Measurements from ENCODE around the gene CSPG4.
"Not testable (repeated sequence)": the region's sequence is repeated elsewhere in the genome, so short reads cannot be mapped to it uniquely, and the experiment has no call there.

Gene CSPG4

GRCh38 chr15:75685195-75685594, 27.5 kb downstream of the CSPG4 start:
- Histone ChIP-seq H3K4me1 (ENCODE audit: control insufficient read depth, insufficient read depth, low read length) (peaks cover 4% of the 10 kb centered on the region), H3K4me3 (ENCODE audit: insufficient read depth, low read depth, low read length) (no peak overlapping the region), H3K27ac (ENCODE audit: insufficient read depth, low read depth, low read length, poor library complexity, severe bottlenecking) (no peak overlapping the region), H3K36me3 (ENCODE audit: control insufficient read depth, insufficient read depth, low read length) (no peaks in the 10 kb centered on the region), H3K9me3 (ENCODE audit: control insufficient read depth, low read length) (no peaks in the 10 kb centered on the region), H3K27me3 (ENCODE audit: control insufficient read depth, insufficient read depth, low read length, poor library complexity, severe bottlenecking) (no peaks in the 10 kb centered on the region)
- 86 to 88% methylated on average over 12 of the region's 12 CpGs for WGBS, 2 experiments

DNA sequence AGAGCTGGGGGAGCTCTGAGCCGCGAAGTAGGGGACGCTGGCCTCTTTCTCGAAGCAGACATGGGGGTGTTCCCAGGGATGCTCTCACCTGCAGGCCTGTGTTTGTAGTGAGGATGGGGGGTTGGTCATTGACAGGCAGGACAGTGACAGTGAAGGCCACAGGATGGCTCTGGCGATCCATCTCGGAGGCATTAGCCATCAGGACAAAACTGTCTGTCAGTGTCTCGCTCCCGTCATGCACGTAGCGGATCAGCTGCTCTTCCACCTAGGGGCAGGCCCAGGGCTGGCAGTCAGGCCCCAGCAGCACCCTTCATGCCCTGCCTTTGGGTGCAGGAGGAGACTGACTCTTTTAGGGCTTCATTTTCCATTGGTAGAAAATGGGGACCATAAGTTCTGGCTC, 28.0 kb downstream of the CSPG4 start:
- whole genome bisulfite sequencing, 2 experiments: 86 to 89% methylated on average over 10 of the region's 10 CpGs
- no peak overlapping the region for H3K27ac ChIP-seq (ENCODE audit: insufficient read depth, low read depth, low read length, poor library complexity, severe bottlenecking)
- no peak overlapping the region for H3K4me3 ChIP-seq (ENCODE audit: insufficient read depth, low read depth, low read length)
- H3K4me1 ChIP-seq (ENCODE audit: control insufficient read depth, insufficient read depth, low read length): peaks cover 8% of the 10 kb centered on the region
- no peaks in the 10 kb centered on the region for H3K9me3 ChIP-seq (ENCODE audit: control insufficient read depth, low read length)
- H3K36me3 ChIP-seq (ENCODE audit: control insufficient read depth, insufficient read depth, low read length): no peaks in the 10 kb centered on the region
- no peaks in the 10 kb centered on the region for H3K27me3 ChIP-seq (ENCODE audit: control insufficient read depth, insufficient read depth, low read length, poor library complexity, severe bottlenecking)

- WGBS, 2 experiments: 15 to 17% methylated on average over 14 of the region's 14 CpGs
- not testable (repeated sequence) for H3K36me3 ChIP-seq (ENCODE audit: control insufficient read depth, insufficient read depth, low read length); H3K4me1 ChIP-seq (ENCODE audit: control insufficient read depth, insufficient read depth, low read length); H3K4me3 ChIP-seq (ENCODE audit: insufficient read depth, low read depth, low read length); H3K27ac ChIP-seq (ENCODE audit: insufficient read depth, low read depth, low read length, poor library complexity, severe bottlenecking); H3K9me3 ChIP-seq (ENCODE audit: control insufficient read depth, low read length); H3K27me3 ChIP-seq (ENCODE audit: control insufficient read depth, insufficient read depth, low read length, poor library complexity, severe bottlenecking)
These were observed 28.9 kb downstream of the CSPG4 start for GRCh38 chr15:75683646-75684312.

DNA sequence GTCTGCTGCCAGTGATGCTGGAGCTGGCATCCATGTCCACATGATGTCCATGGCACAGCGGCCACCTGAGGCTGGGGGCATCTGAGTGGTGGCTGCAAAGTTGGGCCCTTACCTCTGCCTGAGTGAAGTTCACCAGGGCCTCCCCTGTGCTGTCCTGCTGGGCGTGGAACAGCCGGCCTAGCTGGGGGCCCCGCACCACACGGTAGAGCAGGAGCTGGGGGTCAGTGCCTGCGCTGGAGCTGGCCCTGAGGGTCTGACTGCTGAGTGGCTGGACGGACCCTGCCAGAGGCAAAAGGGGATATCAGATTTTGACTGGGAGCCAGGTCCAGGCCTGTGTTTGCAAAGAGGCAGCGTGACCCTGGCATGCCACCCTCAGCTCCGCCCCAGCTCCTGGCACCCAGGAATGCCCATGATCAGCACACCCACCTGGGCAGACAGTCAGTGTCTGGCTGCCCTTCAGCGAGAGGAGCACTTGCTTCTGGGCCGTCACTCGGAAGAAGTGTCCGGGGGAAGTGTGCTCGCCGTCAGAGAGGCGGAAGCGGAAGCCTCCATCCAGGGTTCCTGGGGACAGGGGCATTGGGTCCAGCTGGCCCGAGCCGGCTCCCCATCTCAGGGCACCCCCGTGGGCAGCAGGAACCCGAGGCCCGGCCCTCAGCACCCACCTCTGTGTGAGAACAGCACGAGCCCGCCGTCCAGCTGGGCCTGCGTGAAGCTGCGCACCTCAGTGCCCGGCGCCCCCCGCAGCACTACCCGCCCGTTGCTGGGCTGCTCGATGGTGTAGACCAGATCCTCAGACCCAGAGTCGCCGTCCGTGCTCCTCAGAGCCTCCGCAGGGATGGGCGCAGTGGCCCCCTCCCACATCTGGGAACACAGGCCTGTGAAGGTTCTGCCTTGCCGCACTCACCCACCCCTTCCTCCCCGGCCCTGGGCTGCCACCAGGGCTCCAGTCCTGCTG, 30.2 kb downstream of the CSPG4 start:
- H3K27ac ChIP-seq (ENCODE audit: insufficient read depth, low read depth, low read length, poor library complexity, severe bottlenecking): no peak overlapping the region
- H3K9me3 ChIP-seq (ENCODE audit: control insufficient read depth, low read length): no peaks in the 10 kb centered on the region
- H3K4me3 ChIP-seq (ENCODE audit: insufficient read depth, low read depth, low read length): no peak overlapping the region
- H3K4me1 ChIP-seq (ENCODE audit: control insufficient read depth, insufficient read depth, low read length): peaks cover 13% of the 10 kb centered on the region
- no peaks in the 10 kb centered on the region for H3K27me3 ChIP-seq (ENCODE audit: control insufficient read depth, insufficient read depth, low read length, poor library complexity, severe bottlenecking)
- H3K36me3 ChIP-seq (ENCODE audit: control insufficient read depth, insufficient read depth, low read length): no peaks in the 10 kb centered on the region
- WGBS, 2 experiments: 93 to 94% methylated on average over 40 of the region's 40 CpGs

- H3K4me3 ChIP-seq (ENCODE audit: insufficient read depth, low read depth, low read length): no peak overlapping the region
- peaks cover 20% of the 10 kb centered on the region for H3K4me1 ChIP-seq (ENCODE audit: control insufficient read depth, insufficient read depth, low read length)
These were observed 32.5 kb downstream of the CSPG4 start for GRCh38 chr15:75680007-75680789.

GRCh38 chr15:75678324-75678690, 34.3 kb downstream of the CSPG4 start:
- not testable (repeated sequence) for H3K4me3 ChIP-seq (ENCODE audit: insufficient read depth, low read depth, low read length); H3K9me3 ChIP-seq (ENCODE audit: control insufficient read depth, low read length); H3K27ac ChIP-seq (ENCODE audit: insufficient read depth, low read depth, low read length, poor library complexity, severe bottlenecking); H3K36me3 ChIP-seq (ENCODE audit: control insufficient read depth, insufficient read depth, low read length); H3K27me3 ChIP-seq (ENCODE audit: control insufficient read depth, insufficient read depth, low read length, poor library complexity, severe bottlenecking)
- WGBS, 2 experiments: 91 to 95% methylated on average over 6 of the region's 6 CpGs
- peaks cover 28% of the 10 kb centered on the region for H3K4me1 ChIP-seq (ENCODE audit: control insufficient read depth, insufficient read depth, low read length)

More at GRCh38 chr15:75680007-75680789, 32.5 kb downstream of the CSPG4 start:
- Histone ChIP-seq H3K27me3 (ENCODE audit: control insufficient read depth, insufficient read depth, low read length, poor library complexity, severe bottlenecking) (no peaks in the 10 kb centered on the region), H3K36me3 (ENCODE audit: control insufficient read depth, insufficient read depth, low read length) (no peaks in the 10 kb centered on the region), H3K27ac (ENCODE audit: insufficient read depth, low read depth, low read length, poor library complexity, severe bottlenecking) (no peak overlapping the region), H3K9me3 (ENCODE audit: control insufficient read depth, low read length) (no peaks in the 10 kb centered on the region)
- 75 to 78% methylated on average over 11 of the region's 11 CpGs for WGBS, 2 experiments

- Histone ChIP-seq H3K27ac (ENCODE audit: insufficient read depth, low read depth, low read length, poor library complexity, severe bottlenecking) (no peak overlapping the region), H3K4me3 (ENCODE audit: insufficient read depth, low read depth, low read length) (no peak overlapping the region), H3K4me1 (ENCODE audit: control insufficient read depth, insufficient read depth, low read length) (peaks cover 34% of the 10 kb centered on the region), H3K27me3 (ENCODE audit: control insufficient read depth, insufficient read depth, low read length, poor library complexity, severe bottlenecking) (no peaks in the 10 kb centered on the region), H3K9me3 (ENCODE audit: control insufficient read depth, low read length) (no peaks in the 10 kb centered on the region), H3K36me3 (ENCODE audit: control insufficient read depth, insufficient read depth, low read length) (no peaks in the 10 kb centered on the region)
- 74 to 76% methylated on average over 16 of the region's 16 CpGs for WGBS, 2 experiments
These were observed 35.0 kb downstream of the CSPG4 start for GRCh38 chr15:75677465-75678323.

DNA sequence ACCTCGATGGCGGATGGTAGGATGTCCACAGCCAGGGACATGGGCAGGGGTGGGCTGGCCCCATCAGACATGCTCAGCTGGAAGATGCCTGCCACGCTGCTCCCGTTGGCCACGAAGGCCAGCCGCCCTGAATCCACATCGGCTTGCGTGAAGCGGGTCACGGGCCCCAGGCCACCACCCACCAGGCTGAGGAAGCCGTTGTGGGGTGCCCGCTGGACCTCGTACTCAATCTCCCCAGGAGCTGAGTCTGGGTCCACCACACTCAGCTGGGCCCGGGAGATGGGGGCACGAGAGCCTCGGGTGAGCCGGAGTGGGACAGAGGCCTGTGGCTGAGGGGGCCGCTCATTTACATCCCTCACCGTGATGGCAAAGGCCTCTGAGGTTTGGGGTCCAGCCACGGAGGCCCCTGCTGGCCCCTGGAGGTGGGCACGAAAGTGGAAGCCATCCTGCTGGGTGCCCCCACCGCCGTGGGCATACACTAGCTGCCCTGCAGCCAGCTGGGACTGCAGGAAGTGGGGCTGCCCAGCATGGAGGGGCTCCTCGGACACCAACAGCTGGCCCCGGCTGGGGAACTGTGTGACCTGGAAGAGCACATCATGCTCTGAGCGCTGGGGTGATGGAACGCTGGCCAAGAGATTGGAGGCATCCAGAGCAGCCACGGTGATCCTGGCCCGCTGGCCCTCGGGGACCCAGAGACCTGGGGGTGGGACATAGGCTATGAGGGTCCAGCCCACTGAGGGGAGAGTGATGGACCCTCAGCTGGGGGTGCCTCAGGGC, 35.8 kb downstream of the CSPG4 start:
- 95 to 96% methylated on average over 30 of the region's 30 CpGs for WGBS, 2 experiments
- Histone ChIP-seq H3K27me3 (ENCODE audit: control insufficient read depth, insufficient read depth, low read length, poor library complexity, severe bottlenecking) (no peaks in the 10 kb centered on the region), H3K4me1 (ENCODE audit: control insufficient read depth, insufficient read depth, low read length) (peaks cover 41% of the 10 kb centered on the region), H3K4me3 (ENCODE audit: insufficient read depth, low read depth, low read length) (no peak overlapping the region), H3K36me3 (ENCODE audit: control insufficient read depth, insufficient read depth, low read length) (no peaks in the 10 kb centered on the region), H3K27ac (ENCODE audit: insufficient read depth, low read depth, low read length, poor library complexity, severe bottlenecking) (no peak overlapping the region), H3K9me3 (ENCODE audit: control insufficient read depth, low read length) (no peaks in the 10 kb centered on the region)
